ENCODE results near the gene SCUBE2.

- TF ChIP-seq GATA2 (IDR thresholded peaks at IDR 0.05; ENCODE audit: low read depth, low read length), result no peak
- no peak for TF ChIP-seq GATA3 (IDR thresholded peaks at IDR 0.05; ENCODE audit: low read depth, low read length)
These were observed 74.3 kb downstream of the SCUBE2 start for GRCh38 chr11:9016916-9017642.

All from SH-SY5Y (cell line).